ENCODE results near the gene ATP13A1.
"Not testable (repeated sequence)": the region's sequence is repeated elsewhere in the genome, so short reads cannot be mapped to it uniquely, and the experiment has no call there.

The ATP13A1 gene

GRCh38 chr19:19679176-19680073, 15.9 kb upstream of the ATP13A1 start:
- no peak overlapping the region for H3K4me3 Mint-ChIP-seq
- no peaks in the 10 kb centered on the region for H3K27me3 Mint-ChIP-seq
- peaks cover 92% of the 10 kb centered on the region for H3K9me3 Mint-ChIP-seq
- intact Hi-C loops (cut with micrococcal nuclease), result loop anchor here (5.0 kb wide), 1 partner anchor 53 kb away; the partner anchor contains the start of gene ZNF14
- H3K36me3 Mint-ChIP-seq (ENCODE audit: low read depth), result peaks cover 96% of the 10 kb centered on the region
- no peak overlapping the region for H3K27ac Mint-ChIP-seq
- no peaks in the 10 kb centered on the region for H3K4me1 Mint-ChIP-seq (ENCODE audit: low read depth)

- Mint-ChIP-seq H3K27ac (no peak overlapping the region), H3K4me3 (no peak overlapping the region)
Measured at GRCh38 chr19:19677579-19677978, 14.1 kb upstream of the ATP13A1 start.

DNA sequence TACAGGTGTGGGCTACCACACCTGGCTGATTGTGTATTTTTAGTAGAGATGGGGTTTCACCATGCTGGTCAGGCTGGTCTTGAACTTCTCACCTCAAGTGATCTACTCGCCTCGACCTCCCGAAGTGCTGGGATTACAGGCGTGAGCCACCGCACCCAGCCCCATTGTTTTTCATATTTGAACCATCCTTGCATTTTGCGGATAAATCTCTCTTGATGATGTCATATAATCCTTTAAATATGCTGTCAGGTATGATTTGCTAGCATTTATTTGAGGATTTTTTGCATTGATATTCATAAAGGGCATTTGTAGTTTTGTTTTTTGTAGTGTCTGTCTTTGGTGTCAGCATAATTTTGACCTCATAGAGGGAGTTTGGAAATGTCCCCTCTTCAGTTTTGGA, 10.8 kb upstream of the ATP13A1 start:
- H3K27ac Mint-ChIP-seq, result no peak overlapping the region
- H3K36me3 Mint-ChIP-seq (ENCODE audit: low read depth), result peaks cover 96% of the 10 kb centered on the region
- no peaks in the 10 kb centered on the region for H3K27me3 Mint-ChIP-seq
- peaks cover 16% of the 10 kb centered on the region for H3K4me1 Mint-ChIP-seq (ENCODE audit: low read depth)
- peaks cover 70% of the 10 kb centered on the region for H3K9me3 Mint-ChIP-seq
- intact Hi-C loops (cut with micrococcal nuclease), result no loop called here
- no peak overlapping the region for H3K4me3 Mint-ChIP-seq

More at GRCh38 chr19:19677579-19677978, 14.1 kb upstream of the ATP13A1 start:
- Mint-ChIP-seq H3K36me3 (ENCODE audit: low read depth) (peaks cover 97% of the 10 kb centered on the region), H3K4me1 (ENCODE audit: low read depth) (no peaks in the 10 kb centered on the region), H3K27me3 (no peaks in the 10 kb centered on the region), H3K9me3 (peaks cover 81% of the 10 kb centered on the region)
- intact Hi-C loops (cut with micrococcal nuclease), result loop anchor here (5.0 kb wide), 1 partner anchor 55 kb away; the partner anchor contains the start of gene ZNF14

DNA sequence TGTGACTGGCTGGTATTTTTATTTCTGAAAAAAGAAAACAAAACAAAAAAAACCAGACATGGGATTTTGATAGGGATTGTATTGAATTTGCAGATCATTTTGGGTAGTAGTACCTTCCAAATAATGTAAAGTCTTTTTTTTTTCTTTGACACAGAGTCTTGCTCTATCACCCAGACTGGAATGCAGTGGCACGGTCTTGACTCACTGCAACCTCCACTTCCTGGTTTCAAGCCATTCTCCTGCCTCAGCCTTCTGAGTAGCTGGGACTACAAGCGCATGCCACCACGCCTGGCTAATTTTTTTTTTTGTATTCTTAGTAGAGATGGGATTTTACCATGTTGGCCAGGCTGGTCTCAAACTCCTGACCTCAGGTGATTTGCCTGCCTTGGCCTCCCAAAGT, 9.3 kb upstream of the ATP13A1 start:
- H3K36me3 Mint-ChIP-seq (ENCODE audit: low read depth), result peaks cover 93% of the 10 kb centered on the region
- peaks cover 24% of the 10 kb centered on the region for H3K4me1 Mint-ChIP-seq (ENCODE audit: low read depth)
- H3K27me3 Mint-ChIP-seq, result no peaks in the 10 kb centered on the region
- H3K4me3 Mint-ChIP-seq, result no peak overlapping the region
- H3K9me3 Mint-ChIP-seq, result peaks cover 55% of the 10 kb centered on the region
- H3K27ac Mint-ChIP-seq, result no peak overlapping the region
- intact Hi-C loops (cut with micrococcal nuclease), result no loop called here

GRCh38 chr19:19670070-19670551, 6.6 kb upstream of the ATP13A1 start:
- intact Hi-C loops (cut with micrococcal nuclease), result no loop called here

GRCh38 chr19:19668230-19669012, 4.9 kb upstream of the ATP13A1 start, which contains the start of gene ZNF101:
TSS of gene ZNF101 (plus strand) at chr19:19668839. CDS start at chr19:19668964, 125 bp downstream.
- Mint-ChIP-seq H3K4me1 (ENCODE audit: low read depth) (peaks cover 26% of the 10 kb centered on the region), H3K9me3 (peaks cover 15% of the 10 kb centered on the region), H3K4me3 (peak within 1 kb of the TSS; percentile 96), H3K27me3 (no peaks in the 10 kb centered on the region), H3K27ac (peak within 1 kb of the TSS; percentile 97), H3K36me3 (ENCODE audit: low read depth) (peaks cover 49% of the 10 kb centered on the region)
- intact Hi-C loops (cut with micrococcal nuclease), result loop anchor here (10.0 kb wide), 1 partner anchor 286 kb away; no protein-coding TSS in a partner anchor

More at GRCh38 chr19:19670070-19670551, 6.6 kb upstream of the ATP13A1 start:
- Mint-ChIP-seq H3K27me3 (no peaks in the 10 kb centered on the region), H3K4me3 (peak overlapping the region; percentile 96), H3K9me3 (peaks cover 29% of the 10 kb centered on the region), H3K27ac (peak overlapping the region; percentile 97), H3K36me3 (ENCODE audit: low read depth) (peaks cover 66% of the 10 kb centered on the region), H3K4me1 (ENCODE audit: low read depth) (peaks cover 26% of the 10 kb centered on the region)

GRCh38 chr19:19665420-19665948, 2.0 kb upstream of the ATP13A1 start:
- Mint-ChIP-seq H3K36me3 (ENCODE audit: low read depth) (peaks cover 37% of the 10 kb centered on the region), H3K4me1 (ENCODE audit: low read depth) (peaks cover 46% of the 10 kb centered on the region)
- not testable (repeated sequence) for H3K27me3 Mint-ChIP-seq, H3K9me3 Mint-ChIP-seq, H3K4me3 Mint-ChIP-seq, H3K27ac Mint-ChIP-seq
- intact Hi-C loops (cut with micrococcal nuclease), result loop anchor here (10.0 kb wide), 1 partner anchor 289 kb away; no protein-coding TSS in a partner anchor

GRCh38 chr19:19662871-19663255, 613 bp downstream of the ATP13A1 start:
- Mint-ChIP-seq H3K27ac (peak overlapping the region; percentile 98), H3K4me1 (ENCODE audit: low read depth) (peaks cover 32% of the 10 kb centered on the region)
- intact Hi-C loops (cut with micrococcal nuclease), result loop anchor here (1.0 to 10.0 kb wide), 6 partner anchors 20 to 292 kb away; partner anchors contain the start of genes GMIP, PBX4, ZNF253 and ZNF506

DNA sequence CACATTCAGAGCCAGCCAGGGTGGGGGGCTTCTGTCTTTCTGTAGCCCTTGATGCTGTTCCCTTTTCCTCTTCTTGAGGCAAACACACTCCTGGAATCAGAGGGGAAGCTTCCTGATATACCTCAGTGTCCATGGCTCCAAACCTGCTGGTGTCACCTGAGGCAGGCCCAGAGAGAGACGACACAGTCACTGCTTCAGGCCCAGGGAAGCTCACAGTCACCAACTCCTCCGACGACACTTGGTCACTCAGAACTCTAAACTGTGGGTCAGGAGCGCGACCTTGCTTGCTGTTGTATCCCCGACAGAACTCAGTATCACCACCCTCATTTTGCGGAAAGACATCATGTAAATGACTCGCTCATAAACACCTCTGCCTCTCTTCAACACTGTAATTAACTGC, 1.1 kb downstream of the ATP13A1 start:
- peak overlapping the region; percentile 98 for H3K27ac Mint-ChIP-seq
- no peaks in the 10 kb centered on the region for H3K27me3 Mint-ChIP-seq
- H3K4me3 Mint-ChIP-seq, result peak overlapping the region; percentile 96
- peaks cover 29% of the 10 kb centered on the region for H3K4me1 Mint-ChIP-seq (ENCODE audit: low read depth)
- intact Hi-C loops (cut with micrococcal nuclease), result loop anchor here (2.0 to 10.0 kb wide), 5 partner anchors 44 to 292 kb away; partner anchors contain the start of genes PBX4, ZNF253 and ZNF506
- H3K9me3 Mint-ChIP-seq, result no peaks in the 10 kb centered on the region
- H3K36me3 Mint-ChIP-seq (ENCODE audit: low read depth), result peaks cover 48% of the 10 kb centered on the region

More at GRCh38 chr19:19662871-19663255, 613 bp downstream of the ATP13A1 start:
- no peaks in the 10 kb centered on the region for H3K9me3 Mint-ChIP-seq
- no peaks in the 10 kb centered on the region for H3K27me3 Mint-ChIP-seq
- H3K4me3 Mint-ChIP-seq, result peak overlapping the region; percentile 96
- peaks cover 43% of the 10 kb centered on the region for H3K36me3 Mint-ChIP-seq (ENCODE audit: low read depth)

GRCh38 chr19:19661675-19662251, 1.7 kb downstream of the ATP13A1 start:
- Mint-ChIP-seq H3K36me3 (ENCODE audit: low read depth) (peaks cover 54% of the 10 kb centered on the region), H3K4me3 (peak overlapping the region; percentile 96), H3K9me3 (no peaks in the 10 kb centered on the region), H3K4me1 (ENCODE audit: low read depth) (peaks cover 29% of the 10 kb centered on the region), H3K27ac (peak overlapping the region; percentile 98), H3K27me3 (no peaks in the 10 kb centered on the region)
- intact Hi-C loops (cut with micrococcal nuclease), result loop anchor here (2.0 to 10.0 kb wide), 5 partner anchors 43 to 293 kb away; partner anchors contain the start of genes PBX4, ZNF253 and ZNF506

DNA sequence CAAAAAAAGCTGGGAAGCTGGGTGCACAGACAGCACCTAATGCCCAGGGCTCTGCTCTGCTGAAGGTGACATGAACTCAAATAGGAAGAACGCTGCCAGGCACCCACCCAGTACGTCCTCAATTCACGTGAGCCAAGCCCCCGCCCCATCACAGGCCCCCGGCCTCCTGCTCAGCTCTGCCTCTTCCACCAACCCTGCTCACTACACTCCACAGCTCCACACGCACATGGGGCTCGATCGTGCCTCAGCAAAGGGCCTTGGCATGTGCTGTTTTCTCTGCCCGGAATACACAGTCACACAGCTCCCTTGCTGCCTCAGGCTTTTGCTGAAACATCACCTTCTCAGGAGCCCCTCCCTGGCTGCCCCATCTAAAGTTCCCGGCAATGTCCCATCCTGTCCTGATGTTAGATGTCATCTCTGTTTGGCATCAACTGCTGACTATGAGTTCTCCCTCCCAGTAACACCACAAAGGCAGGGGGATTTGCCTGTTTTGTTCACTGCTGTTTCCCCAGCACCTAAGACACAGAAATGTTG, 2.3 kb downstream of the ATP13A1 start:
- Mint-ChIP-seq H3K4me3 (peak overlapping the region; percentile 96), H3K9me3 (no peaks in the 10 kb centered on the region), H3K27me3 (no peaks in the 10 kb centered on the region), H3K4me1 (ENCODE audit: low read depth) (peaks cover 29% of the 10 kb centered on the region), H3K36me3 (ENCODE audit: low read depth) (peaks cover 59% of the 10 kb centered on the region), H3K27ac (peak overlapping the region; percentile 98)
- intact Hi-C loops (cut with micrococcal nuclease), result loop anchor here (5.0 to 10.0 kb wide), 4 partner anchors 116 to 294 kb away; partner anchors contain the start of genes ZNF253 and ZNF506

DNA sequence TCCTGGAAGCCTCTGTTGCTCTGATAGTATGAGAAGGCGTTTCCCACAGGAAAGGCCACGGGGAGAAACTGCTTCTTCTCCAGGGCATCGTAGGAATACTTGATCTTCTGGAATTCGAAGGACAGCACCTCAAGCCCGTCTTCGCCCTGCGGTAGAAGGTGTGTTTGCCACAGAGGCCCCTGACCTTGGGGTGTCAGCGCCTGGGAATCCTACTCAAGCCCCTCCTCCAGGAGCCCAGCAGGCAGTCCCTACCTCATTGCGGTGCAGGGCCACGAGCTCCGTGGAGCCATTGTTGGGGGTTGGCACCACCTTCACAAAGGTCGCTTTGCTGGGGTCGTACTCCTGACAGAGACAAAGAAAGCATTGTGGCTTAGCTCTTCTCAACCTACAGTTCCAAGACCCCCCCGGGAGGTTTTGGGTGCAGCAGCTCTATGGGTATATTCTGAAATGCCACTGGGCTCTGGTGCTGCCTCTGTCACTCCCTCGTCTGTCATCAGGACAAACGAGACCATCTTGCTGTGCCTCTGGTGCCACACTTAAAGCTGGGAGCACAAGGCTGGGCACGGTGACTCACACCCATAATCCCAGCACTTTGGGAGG, 3.7 kb downstream of the ATP13A1 start:
- H3K27me3 Mint-ChIP-seq, result no peaks in the 10 kb centered on the region
- no peak overlapping the region for H3K4me3 Mint-ChIP-seq
- peaks cover 29% of the 10 kb centered on the region for H3K4me1 Mint-ChIP-seq (ENCODE audit: low read depth)
- peaks cover 74% of the 10 kb centered on the region for H3K36me3 Mint-ChIP-seq (ENCODE audit: low read depth)
- H3K9me3 Mint-ChIP-seq, result no peaks in the 10 kb centered on the region
- intact Hi-C loops (cut with micrococcal nuclease), result loop anchor here (5.0 to 10.0 kb wide), 4 partner anchors 118 to 295 kb away; partner anchors contain the start of genes ZNF253 and ZNF506
- H3K27ac Mint-ChIP-seq, result no peak overlapping the region

Measured in dendritic cell treated with granulocyte-macrophage colony-stimulating factor and Interleukin-4, amounts not matched to agents 40 ng/mL and 50 ng/mL, for 4 days (primary cell).